HepG2 (cell line): ENCODE measurements around the gene GRM7. TPM values are rescaled to one million over a fixed set of nuclear protein-coding genes. Genes with fewer than 3 reads are reported as not detected.

Experiments used
- ATAC-seq: fragments of 200-7000 bp; cut with Tn5 transposase; 3 replicates; pipeline ENCODE4 v1.9.1; 2020; ENCODE audit warnings: mild to moderate bottlenecking, moderate library complexity
- BruUV-seq: library from RNA; stranded (reverse); fragments of 400-500 nt; replicated peaks from 2 replicates; lab custom pipeline; 2021; lab: Mats Ljungman, UMichigan
- CTCF ChIA-PET: fragments of 300-600 bp; formaldehyde crosslinking; extraction: SDS; loops from one replicate; lab custom pipeline; 2021; ENCODE audit warnings: low total read pairs, inconsistent platforms, low intra/inter-chr PET ratio; lab: Yijun Ruan, JAX
- POLR2A ChIA-PET: fragments of 350-600 bp; sonication (Branson Sonifier 250); formaldehyde crosslinking; loops from one replicate; lab custom pipeline; 2020; ENCODE audit warnings: antibody characterized with exemption, inconsistent platforms; lab: Yijun Ruan, JAX
- DNase-seq: peaks from one replicate; pipeline ENCODE4 v3.0.0-alpha.2; 2015; ENCODE audit warnings: low spot score
- FAIRE-seq: peaks from 3 replicates; lab custom pipeline; 2011; peaks lifted over from hg19 to GRCh38; lab: Jason Lieb, UNC
- H2AFZ ChIP-seq: one replicate; pipeline ENCODE4 v1.6.1; 2011; ENCODE audit warnings: low read length, inconsistent platforms
- H3K27ac ChIP-seq: fragments of 300-600 bp; 3 replicates; pipeline ENCODE4 v1.8.0; 2011; ENCODE audit warnings: mixed run types, mild to moderate bottlenecking, mixed read lengths, low read length, inconsistent platforms; ENCODE audit not compliant: insufficient read depth; ENCODE audit errors: extremely low read length
- H3K27me3 ChIP-seq, 2 experiments: fragments of 200-600 bp in 1 of 2; 2 replicates in 1 of 2; 3 replicates in 1 of 2; pipeline versions ENCODE4 v1.6.0 to v1.8.0; 2011; ENCODE audit warnings: low read length in 2 of 2, mild to moderate bottlenecking in 2 of 2, moderate library complexity in 2 of 2, inconsistent platforms in 1 of 2; ENCODE audit not compliant: insufficient read depth in 2 of 2, control insufficient read depth in 1 of 2
- H3K36me3 ChIP-seq, 2 experiments: fragments of 200-600 bp in 1 of 2; replicated peaks in 1 of 2; 2 replicates in 1 of 2; 3 replicates in 1 of 2; pipeline versions ENCODE4 v1.5.1 to v1.8.0; 2011; ENCODE audit warnings: low read length in 2 of 2, inconsistent platforms in 1 of 2; ENCODE audit not compliant: insufficient read depth in 2 of 2, control insufficient read depth in 1 of 2
- H3K4me1 ChIP-seq: 2 replicates; pipeline ENCODE4 v1.5.1; 2012; ENCODE audit warnings: low read length, inconsistent platforms; ENCODE audit not compliant: insufficient read depth
- H3K4me2 ChIP-seq: 2 replicates; pipeline ENCODE4 v1.6.0; 2011; ENCODE audit warnings: low read depth, low read length, inconsistent platforms
- H3K4me3 ChIP-seq, 3 experiments: fragments of 200-600 bp in 1 of 3; sonication (generic), shearing (Covaris generic) in 1 of 3; replicated peaks in 1 of 3; 2 replicates each; pipeline ENCODE4 v1.5.1; 2011 to 2016; ENCODE audit warnings: low read length in 3 of 3, inconsistent platforms in 2 of 3, low read depth in 2 of 3, mild to moderate bottlenecking in 2 of 3, control low read depth in 1 of 3, mixed read lengths in 1 of 3; ENCODE audit not compliant: insufficient read depth in 1 of 3
- H3K79me2 ChIP-seq: one replicate; pipeline ENCODE4 v1.6.1; 2011; ENCODE audit warnings: low read length, inconsistent platforms; ENCODE audit not compliant: insufficient read depth
- H3K9ac ChIP-seq: 2 replicates; pipeline ENCODE4 v1.6.0; 2011; ENCODE audit warnings: mild to moderate bottlenecking, low read depth, low read length, inconsistent platforms; ENCODE audit not compliant: insufficient read depth
- H3K9me3 ChIP-seq: 2 replicates; pipeline ENCODE4 v1.5.1; 2012; ENCODE audit warnings: mild to moderate bottlenecking, low read length
- H4K20me1 ChIP-seq: 2 replicates; pipeline ENCODE4 v1.6.0; 2011; ENCODE audit warnings: inconsistent platforms, mild to moderate bottlenecking, low read length, moderate library complexity; ENCODE audit not compliant: insufficient read depth
- DDIT3 ChIP-seq: sonication (generic); formaldehyde crosslinking; IDR thresholded peaks from 2 replicates; pipeline ENCODE4 v1.4.0; 2020; ENCODE audit warnings: mild to moderate bottlenecking, missing genetic modification reagents
- KAT8 ChIP-seq: IDR thresholded peaks from 2 replicates; pipeline ENCODE4 v1.6.1; 2016; ENCODE audit warnings: missing genetic modification reagents, missing compliant biosample characterization
- KDM1A ChIP-seq: IDR thresholded peaks from 2 replicates; pipeline ENCODE4 v1.6.1; 2016; ENCODE audit warnings: missing compliant biosample characterization
- MEIS1 ChIP-seq: sonication (generic); formaldehyde crosslinking; IDR thresholded peaks from 2 replicates; pipeline ENCODE4 v1.9.0; 2021; ENCODE audit warnings: mild to moderate bottlenecking, missing genetic modification reagents, moderate library complexity, borderline replicate concordance
- POLR2AphosphoS2 ChIP-seq: IDR thresholded peaks from 2 replicates; pipeline ENCODE4 v1.6.1; 2011; ENCODE audit warnings: low read depth, low read length, improper control_type of control experiment
- REPIN1 ChIP-seq: sonication (generic); formaldehyde crosslinking; IDR thresholded peaks from 2 replicates; pipeline ENCODE4 v1.8.0; 2022; ENCODE audit warnings: missing genetic modification reagents, low read depth, mild to moderate bottlenecking, borderline replicate concordance
- SOX5 ChIP-seq: IDR thresholded peaks from 2 replicates; pipeline ENCODE4 v1.6.1; 2016; ENCODE audit warnings: borderline replicate concordance
- TEAD3 ChIP-seq: optimal IDR thresholded peaks from 2 replicates; pipeline ENCODE3; 2016; ENCODE audit warnings: borderline replicate concordance
- TOPORS ChIP-seq: sonication (generic); formaldehyde crosslinking; IDR thresholded peaks from 2 replicates; pipeline ENCODE4 v1.8.0; 2023; ENCODE audit warnings: mild to moderate bottlenecking, missing genetic modification reagents
- ZNF75D ChIP-seq: sonication (generic); formaldehyde crosslinking; IDR thresholded peaks from 2 replicates; pipeline ENCODE4 v1.8.1; 2023; ENCODE audit warnings: missing genetic modification reagents, mild to moderate bottlenecking, borderline replicate concordance
- WGBS: methylation state at CpG from one replicate; pipeline ENCODE4 v1.1.6; 2017; ENCODE audit warnings: low lambda C conversion rate; 5-methylcytosine and 5-hydroxymethylcytosine counted together
- in situ Hi-C: cut with HindIII; loops from 2 replicates; pipeline ENCODE4 v1.10.0; 2017; ENCODE audit warnings: low pct_unique_long_range_greater_than_20kb; ENCODE audit not compliant: extremely low pct_ligation_motif_present
- intact Hi-C: fragments of 100-400 bp; cut with micrococcal nuclease; formaldehyde crosslinking; loops from one replicate; pipeline ENCODE4 v1.10.0; 2022; ENCODE audit not compliant: unreplicated experiment
- polyA plus RNA-seq, 8 experiments: library from polyadenylated mRNA; depleted of rRNA in 3 of 8; stranded (reverse) in 7 of 8; unstranded in 1 of 8; fragments of >200 nt; fragmentation: Illumina TruSeq in 4 of 8; extraction: Trizol in 4 of 8; gene quantifications; 2 replicates each; pipeline versions ENCODE4 v1.2.1 to v1.2.3, GENCODE V29; 2011 to 2016; ENCODE audit warnings: low read depth in 4 of 8, missing spikeins in 1 of 8, mixed read lengths in 1 of 8; ENCODE audit not compliant: insufficient read depth in 1 of 8
- total RNA-seq, 5 experiments: library from RNA; depleted of rRNA; stranded (reverse); fragments of >200 nt; fragmentation: Illumina TruSeq; extraction: Trizol; gene quantifications; 2 replicates each; pipeline ENCODE4 v1.2.3, GENCODE V29; 2016; ENCODE audit warnings: low read depth in 1 of 5
- TF ChIP-seq, protein P1 (sequence below): sonication (generic); formaldehyde crosslinking; IDR thresholded peaks from 2 replicates; pipeline ENCODE4 v1.4.0; 2020; ENCODE audit warnings: mild to moderate bottlenecking, low read depth, missing genetic modification reagents

The GRM7 gene
- total and polyA plus RNA-seq, 2 of the 13 experiments (the other 11 are each of a cell fraction or from before 2014, with no cell fraction given), result not detected

DNA sequence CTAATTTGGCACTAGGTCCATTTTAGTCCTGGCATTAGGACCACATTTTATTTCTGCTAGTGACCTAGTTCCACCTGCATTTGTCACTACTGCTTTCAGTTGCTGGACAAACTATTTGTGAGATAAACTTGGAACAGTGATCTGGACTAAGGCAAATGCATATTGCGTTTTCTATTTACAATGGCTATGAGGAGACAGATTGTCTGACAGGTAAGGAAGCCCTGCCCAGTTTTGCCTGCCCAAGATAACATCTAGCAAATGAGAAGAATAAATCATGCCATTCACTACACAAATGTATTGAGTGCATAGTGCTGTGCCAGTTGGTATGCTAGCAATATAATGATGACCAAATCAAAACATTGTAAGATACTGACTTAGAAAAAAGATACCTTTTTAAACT, 245.7 kb downstream of the GRM7 start:
- H2AFZ ChIP-seq, result no peak overlapping the region
- intact Hi-C loops, result no loop called here
- no peak for DNase-seq
- H3K4me2 ChIP-seq, result no peak overlapping the region
- in situ Hi-C loops, result no loop called here
- H3K9me3 ChIP-seq, result peaks cover 78% of the 10 kb centered on the region
- H3K36me3 ChIP-seq, result no peaks in the 10 kb centered on the region
- ChIA-PET POLR2A (no interaction called here), CTCF (no interaction called here)
- no peak overlapping the region for H3K9ac ChIP-seq
- H3K27me3 ChIP-seq, result no peaks in the 10 kb centered on the region
- no peak for TF ChIP-seq TOPORS (CRISPR knock-in tag)
- no peak for TF ChIP-seq REPIN1 (CRISPR knock-in tag)
- TF ChIP-seq MEIS1 (CRISPR knock-in tag), result no peak
- TF ChIP-seq TEAD3 (CRISPR knock-in tag), result no peak
- TF ChIP-seq, protein P1, sequence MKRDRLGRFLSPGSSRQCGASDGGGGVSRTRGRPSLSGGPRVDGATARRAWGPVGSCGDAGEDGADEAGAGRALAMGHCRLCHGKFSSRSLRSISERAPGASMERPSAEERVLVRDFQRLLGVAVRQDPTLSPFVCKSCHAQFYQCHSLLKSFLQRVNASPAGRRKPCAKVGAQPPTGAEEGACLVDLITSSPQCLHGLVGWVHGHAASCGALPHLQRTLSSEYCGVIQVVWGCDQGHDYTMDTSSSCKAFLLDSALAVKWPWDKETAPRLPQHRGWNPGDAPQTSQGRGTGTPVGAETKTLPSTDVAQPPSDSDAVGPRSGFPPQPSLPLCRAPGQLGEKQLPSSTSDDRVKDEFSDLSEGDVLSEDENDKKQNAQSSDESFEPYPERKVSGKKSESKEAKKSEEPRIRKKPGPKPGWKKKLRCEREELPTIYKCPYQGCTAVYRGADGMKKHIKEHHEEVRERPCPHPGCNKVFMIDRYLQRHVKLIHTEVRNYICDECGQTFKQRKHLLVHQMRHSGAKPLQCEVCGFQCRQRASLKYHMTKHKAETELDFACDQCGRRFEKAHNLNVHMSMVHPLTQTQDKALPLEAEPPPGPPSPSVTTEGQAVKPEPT, result no peak
- no peak for TF ChIP-seq KAT8 (CRISPR knock-in tag)
- no peak for TF ChIP-seq SOX5 (CRISPR knock-in tag)
- TF ChIP-seq POLR2AphosphoS2, result no peak
- TF ChIP-seq DDIT3 (CRISPR knock-in tag), result no peak
- TF ChIP-seq ZNF75D (CRISPR knock-in tag), result no peak
- TF ChIP-seq KDM1A (CRISPR knock-in tag), result no peak
- no peaks in the 10 kb centered on the region for H4K20me1 ChIP-seq
- WGBS, result 0% methylated on average over 1 of the region's 1 CpG
- H3K27ac ChIP-seq, result no peak overlapping the region
- FAIRE-seq, result no peak
- ATAC-seq, result no peak
- no peaks in the 10 kb centered on the region for H3K79me2 ChIP-seq
- no TSS peak for BruUV-seq
- H3K4me3 ChIP-seq, result no peak overlapping the region
- no peaks in the 10 kb centered on the region for H3K4me1 ChIP-seq
